ENCODE data around the gene VPS50.

VPS50 gene

GRCh38 chr7:93194386-93194785, 37.8 kb upstream of the VPS50 start:
- no peaks in the 10 kb centered on the region for H3F3A ChIP-seq (ENCODE audit: control insufficient read depth, insufficient read depth)
- no peak overlapping the region for H3K4me2 ChIP-seq (ENCODE audit: low read length)
- no peaks in the 10 kb centered on the region for H3K9me3 ChIP-seq (ENCODE audit: control insufficient read depth, insufficient read depth, low read length)
- no peaks in the 10 kb centered on the region for H3K36me3 ChIP-seq (ENCODE audit: control insufficient read depth, low read length)
- H3K79me2 ChIP-seq (ENCODE audit: control insufficient read depth, low read length): no peaks in the 10 kb centered on the region
- TF ChIP-seq EZH2phosphoT487 (IDR thresholded peaks at IDR 0.05; ENCODE audit: borderline replicate concordance, low read length): no peak
- TF ChIP-seq CTCF (IDR thresholded peaks at IDR 0.05; ENCODE audit: low read depth, low read length, poor library complexity, severe bottlenecking): no peak
- no peaks in the 10 kb centered on the region for H4K20me1 ChIP-seq (ENCODE audit: control insufficient read depth, insufficient read depth, low read depth, low read length)
- H3K4me3 ChIP-seq (ENCODE audit: low read length): no peak overlapping the region
- H3K4me1 ChIP-seq (ENCODE audit: control insufficient read depth, low read length): peaks cover 8% of the 10 kb centered on the region
- H3K9me2 ChIP-seq (replicated peaks; ENCODE audit: control insufficient read depth, low read length): no peaks in the 10 kb centered on the region
- no peak overlapping the region for H3K27ac ChIP-seq (ENCODE audit: low read depth, low read length)
- peaks cover 16% of the 10 kb centered on the region for H3K27me3 ChIP-seq (ENCODE audit: control insufficient read depth, low read length)

DNA sequence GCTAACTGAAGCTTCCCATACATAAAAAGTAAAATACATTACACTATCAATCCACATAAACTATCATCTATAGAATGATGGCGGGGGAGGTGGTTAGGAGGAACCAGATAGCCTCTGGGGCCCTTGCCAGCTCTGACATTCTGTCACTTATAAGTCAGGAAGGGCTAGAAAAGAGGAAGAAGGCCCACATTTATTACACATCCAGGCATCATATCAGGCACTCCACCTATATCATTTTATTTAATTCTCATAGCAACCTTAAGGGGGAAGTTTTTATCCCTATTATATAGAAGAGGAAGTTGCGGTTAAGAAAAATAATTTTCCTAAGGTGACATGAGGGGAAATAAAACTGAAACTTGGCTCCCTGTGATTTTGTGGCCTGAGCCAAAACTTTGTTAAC, 35.8 kb upstream of the VPS50 start:
- Histone ChIP-seq H3K27me3 (ENCODE audit: control insufficient read depth, low read length) (peaks cover 18% of the 10 kb centered on the region), H3K4me1 (ENCODE audit: control insufficient read depth, low read length) (peaks cover 8% of the 10 kb centered on the region), H3K36me3 (ENCODE audit: control insufficient read depth, low read length) (no peaks in the 10 kb centered on the region), H3K9me3 (ENCODE audit: control insufficient read depth, insufficient read depth, low read length) (no peaks in the 10 kb centered on the region), H3K79me2 (ENCODE audit: control insufficient read depth, low read length) (no peaks in the 10 kb centered on the region), H3K4me3 (ENCODE audit: low read length) (no peak overlapping the region), H3K4me2 (ENCODE audit: low read length) (peak overlapping the region; percentile 18; the same call in 1 of the 2 replicates), H3K27ac (ENCODE audit: low read depth, low read length) (no peak overlapping the region), H4K20me1 (ENCODE audit: control insufficient read depth, insufficient read depth, low read depth, low read length) (no peaks in the 10 kb centered on the region), H3F3A (ENCODE audit: control insufficient read depth, insufficient read depth) (no peaks in the 10 kb centered on the region), H3K9me2 (replicated peaks; ENCODE audit: control insufficient read depth, low read length) (no peaks in the 10 kb centered on the region)
- TF ChIP-seq EZH2phosphoT487 (IDR thresholded peaks at IDR 0.05; ENCODE audit: borderline replicate concordance, low read length): no peak
- TF ChIP-seq CTCF (IDR thresholded peaks at IDR 0.05; ENCODE audit: low read depth, low read length, poor library complexity, severe bottlenecking): no peak

GRCh38 chr7:93198472-93198871, 33.7 kb upstream of the VPS50 start:
- Histone ChIP-seq H3K27ac (ENCODE audit: low read depth, low read length) (no peak overlapping the region), H3K79me2 (ENCODE audit: control insufficient read depth, low read length) (no peaks in the 10 kb centered on the region), H3K9me2 (replicated peaks; ENCODE audit: control insufficient read depth, low read length) (no peaks in the 10 kb centered on the region), H3K27me3 (ENCODE audit: control insufficient read depth, low read length) (peaks cover 14% of the 10 kb centered on the region), H3K4me3 (ENCODE audit: low read length) (no peak overlapping the region), H3F3A (ENCODE audit: control insufficient read depth, insufficient read depth) (no peaks in the 10 kb centered on the region), H4K20me1 (ENCODE audit: control insufficient read depth, insufficient read depth, low read depth, low read length) (no peaks in the 10 kb centered on the region), H3K4me2 (ENCODE audit: low read length) (no peak overlapping the region), H3K36me3 (ENCODE audit: control insufficient read depth, low read length) (no peaks in the 10 kb centered on the region), H3K9me3 (ENCODE audit: control insufficient read depth, insufficient read depth, low read length) (no peaks in the 10 kb centered on the region), H3K4me1 (ENCODE audit: control insufficient read depth, low read length) (peaks cover 8% of the 10 kb centered on the region)
- TF ChIP-seq CTCF (IDR thresholded peaks at IDR 0.05; ENCODE audit: low read depth, low read length, poor library complexity, severe bottlenecking) (no peak), EZH2phosphoT487 (IDR thresholded peaks at IDR 0.05; ENCODE audit: borderline replicate concordance, low read length) (no peak)

All from DOHH2 (cell line).